MCF 10A (cell line): ENCODE data around the gene SHISA5. TPM values are rescaled to one million over a fixed set of nuclear protein-coding genes. Genes with fewer than 3 reads are reported as not detected.

Experiments
- BruUV-seq: library from RNA; stranded (reverse); fragments of 400-500 nt; replicated peaks from 2 replicates; lab custom pipeline; 2021; lab: Mats Ljungman, UMichigan
- CTCF ChIA-PET: fragments of 300-600 bp; sonication (Branson Sonifier 250); formaldehyde crosslinking; extraction: SDS; loops from one replicate; lab custom pipeline; 2021; ENCODE audit warnings: antibody characterized with exemption, inconsistent platforms; lab: Yijun Ruan, JAX
- POLR2A ChIA-PET: fragments of 300-600, 350-650 bp; sonication (Branson Sonifier 250); formaldehyde crosslinking; extraction: SDS; loops from one replicate; lab custom pipeline; 2020; ENCODE audit warnings: antibody characterized with exemption, inconsistent platforms; lab: Yijun Ruan, JAX
- DNase-seq: peaks from one replicate; pipeline ENCODE4 v3.0.0-alpha.2; 2018; ENCODE audit not compliant: unreplicated experiment
- H3K27ac Mint-ChIP-seq: one replicate; pipeline ENCODE4 v1.8.0; 2022; ENCODE audit warnings: mild to moderate bottlenecking, low read depth, mixed read lengths; ENCODE audit not compliant: unreplicated experiment
- H3K27me3 Mint-ChIP-seq: one replicate; pipeline ENCODE4 v1.8.0; 2022; ENCODE audit warnings: mixed read lengths; ENCODE audit not compliant: insufficient read depth, unreplicated experiment
- H3K36me3 Mint-ChIP-seq: one replicate; pipeline ENCODE4 v1.8.0; 2022; ENCODE audit warnings: mild to moderate bottlenecking, moderate library complexity, mixed read lengths; ENCODE audit not compliant: insufficient read depth, unreplicated experiment
- H3K4me1 Mint-ChIP-seq: one replicate; pipeline ENCODE4 v1.8.0; 2022; ENCODE audit warnings: mixed read lengths; ENCODE audit not compliant: insufficient read depth, unreplicated experiment
- H3K4me3 Mint-ChIP-seq: one replicate; pipeline ENCODE4 v1.8.0; 2022; ENCODE audit warnings: mild to moderate bottlenecking, moderate library complexity, mixed read lengths; ENCODE audit not compliant: unreplicated experiment
- H3K9me3 Mint-ChIP-seq: one replicate; pipeline ENCODE4 v1.8.0; 2022; ENCODE audit warnings: mixed read lengths; ENCODE audit not compliant: unreplicated experiment
- intact Hi-C: fragments of 100-400 bp; cut with micrococcal nuclease; formaldehyde crosslinking; loops from 2 replicates; pipeline ENCODE4 v1.14.1; 2022
- total RNA-seq: library from RNA; stranded (reverse); gene quantifications from 2 replicates; pipeline ENCODE4 v1.2.3, GENCODE V29; 2022
- TF ChIP-seq, protein P1 (sequence below): fragments of 200-600 bp; IDR thresholded peaks from one replicate; pipeline ENCODE4 v1.8.0; 2022; ENCODE audit warnings: antibody characterized with exemption, mild to moderate bottlenecking; ENCODE audit not compliant: unreplicated experiment

SHISA5 gene
- total RNA-seq, 1 experiment from 2014 or later, result 131 TPM

DNA sequence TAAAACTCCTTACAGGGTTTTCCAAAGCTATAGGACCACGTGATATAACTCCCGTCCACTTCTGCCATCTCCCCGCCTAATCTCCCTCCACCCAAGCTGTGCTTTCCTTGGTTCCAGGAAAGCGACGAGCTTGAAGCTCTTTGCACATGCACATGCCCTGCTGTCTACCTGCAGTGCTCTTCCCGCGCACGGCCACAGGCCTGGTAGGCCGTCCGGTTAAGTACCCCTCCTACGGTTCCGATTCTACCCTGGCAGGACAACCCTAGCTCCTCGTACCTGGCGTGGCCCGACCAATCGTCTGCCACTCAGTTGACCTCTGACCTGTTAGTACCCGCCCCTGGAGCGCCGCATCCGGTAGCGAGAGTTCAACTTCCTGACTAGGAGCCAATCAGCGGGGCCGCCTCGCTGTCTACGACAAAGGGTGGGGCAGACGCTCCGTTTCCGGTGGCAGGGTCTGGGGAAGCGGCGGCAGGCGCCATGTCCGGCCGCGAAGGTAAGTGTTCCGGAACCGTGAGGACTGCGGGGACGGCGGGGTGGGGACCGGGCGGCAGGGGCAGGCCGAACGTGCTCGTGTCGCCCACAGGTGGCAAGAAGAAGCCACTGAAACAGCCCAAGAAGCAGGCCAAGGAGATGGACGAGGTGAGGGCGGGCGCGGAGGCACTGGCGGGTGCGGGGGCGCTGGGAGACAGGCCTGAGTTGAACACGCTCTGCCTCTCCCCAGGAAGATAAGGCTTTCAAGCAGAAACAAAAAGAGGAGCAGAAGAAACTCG, 64.0 kb downstream of the SHISA5 start, which contains the start of the genes CCDC51 and TMA7:
Gene CCDC51 (minus strand): TSS at position 300 of the 770 bp plus-strand sequence. CDS start 4,991 bp downstream, outside the sequence.
Gene TMA7 (plus strand): TSS at position 438 of the 770 bp plus-strand sequence. CDS start 40 bp downstream, at position 478.
- peaks cover 18% of the 10 kb centered on the region for H3K4me1 Mint-ChIP-seq
- POLR2A ChIA-PET, result interaction anchor here (0.6 to 3.6 kb wide), 63 partner anchors 7 to 911 kb away, joined by 3 to 95 read pairs (median 5); partner anchors contain the start of genes ARIH2, CDC25A, CELSR3 and DHX30

DNA sequence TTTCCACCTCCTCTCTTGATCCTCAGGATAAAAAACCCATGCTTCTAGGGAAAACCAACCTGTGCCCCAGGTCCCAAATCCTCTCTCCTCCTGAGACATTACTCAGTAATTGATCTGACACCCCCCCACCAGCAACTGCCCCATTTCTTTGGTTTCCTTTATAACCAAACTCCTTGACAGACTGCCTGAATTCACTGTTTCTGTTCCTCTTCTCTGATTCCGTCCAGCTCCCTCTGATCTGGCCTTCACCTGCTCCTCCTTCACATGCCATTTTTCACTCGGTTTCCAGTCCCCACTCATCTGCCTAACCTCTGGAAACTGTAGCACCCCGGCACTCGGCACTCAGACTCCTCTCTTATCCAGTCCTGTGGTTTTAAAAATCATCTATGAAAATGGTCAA, 66.2 kb downstream of the SHISA5 start:
- CTCF ChIA-PET, result interaction anchor here (0.6 to 10.7 kb wide), 5 partner anchors 8 to 324 kb away, joined by 5 to 647 read pairs (median 80); partner anchors contain the start of gene ATRIP
- Mint-ChIP-seq H3K9me3 (no peaks in the 10 kb centered on the region), H3K27ac (peak overlapping the region; percentile 35), H3K4me1 (peaks cover 33% of the 10 kb centered on the region), H3K36me3 (peaks cover 38% of the 10 kb centered on the region), H3K27me3 (no peaks in the 10 kb centered on the region), H3K4me3 (no peak overlapping the region)
- TF ChIP-seq, protein P1, sequence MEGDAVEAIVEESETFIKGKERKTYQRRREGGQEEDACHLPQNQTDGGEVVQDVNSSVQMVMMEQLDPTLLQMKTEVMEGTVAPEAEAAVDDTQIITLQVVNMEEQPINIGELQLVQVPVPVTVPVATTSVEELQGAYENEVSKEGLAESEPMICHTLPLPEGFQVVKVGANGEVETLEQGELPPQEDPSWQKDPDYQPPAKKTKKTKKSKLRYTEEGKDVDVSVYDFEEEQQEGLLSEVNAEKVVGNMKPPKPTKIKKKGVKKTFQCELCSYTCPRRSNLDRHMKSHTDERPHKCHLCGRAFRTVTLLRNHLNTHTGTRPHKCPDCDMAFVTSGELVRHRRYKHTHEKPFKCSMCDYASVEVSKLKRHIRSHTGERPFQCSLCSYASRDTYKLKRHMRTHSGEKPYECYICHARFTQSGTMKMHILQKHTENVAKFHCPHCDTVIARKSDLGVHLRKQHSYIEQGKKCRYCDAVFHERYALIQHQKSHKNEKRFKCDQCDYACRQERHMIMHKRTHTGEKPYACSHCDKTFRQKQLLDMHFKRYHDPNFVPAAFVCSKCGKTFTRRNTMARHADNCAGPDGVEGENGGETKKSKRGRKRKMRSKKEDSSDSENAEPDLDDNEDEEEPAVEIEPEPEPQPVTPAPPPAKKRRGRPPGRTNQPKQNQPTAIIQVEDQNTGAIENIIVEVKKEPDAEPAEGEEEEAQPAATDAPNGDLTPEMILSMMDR, result no peak
- intact Hi-C loops, result no loop called here
- POLR2A ChIA-PET, result interaction anchor here (0.6 to 20.2 kb wide), 2 partner anchors 29 to 237 kb away, joined by 3 to 749 read pairs; no protein-coding TSS in a partner anchor
- BruUV-seq, result no TSS peak
- DNase-seq, result no peak

More for the DNA sequence above, 64.0 kb downstream of the SHISA5 start, which contains the start of the genes CCDC51 and TMA7:
- Mint-ChIP-seq H3K27ac (peak within 1 kb of the TSS; percentile 77), H3K9me3 (no peaks in the 10 kb centered on the region), H3K27me3 (no peaks in the 10 kb centered on the region), H3K36me3 (peaks cover 46% of the 10 kb centered on the region), H3K4me3 (peak within 1 kb of the TSS; percentile 88)
- DNase-seq, result peak; percentile 98
- intact Hi-C loops, result no loop called here
- BruUV-seq, result no TSS peak
- TF ChIP-seq, protein P1, result no peak
- CTCF ChIA-PET, result interaction anchor here (0.6 to 10.7 kb wide), 18 partner anchors 13 to 377 kb away, joined by 3 to 647 read pairs (median 4); no protein-coding TSS in a partner anchor

DNA sequence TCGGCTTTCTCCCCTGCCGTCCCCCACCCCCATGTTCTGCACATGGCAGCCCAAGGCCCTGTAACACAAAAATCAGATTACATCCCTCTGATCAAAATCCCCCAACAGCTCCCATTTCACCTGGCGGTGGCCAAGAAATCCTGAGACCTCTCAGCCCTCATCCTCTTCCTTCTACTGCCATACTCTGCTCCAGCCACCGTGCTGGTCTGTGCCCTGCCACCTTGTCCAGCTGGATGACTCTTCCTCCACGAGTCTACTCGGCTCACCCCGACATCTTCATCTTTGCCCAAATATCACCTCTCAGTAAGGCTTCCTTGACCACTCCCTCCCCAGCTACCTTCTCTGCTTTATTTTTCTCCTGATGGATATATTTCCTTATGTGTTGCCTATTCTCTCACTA, 67.1 kb downstream of the SHISA5 start:
- intact Hi-C loops, result loop anchor here (1.0 kb wide), 4 partner anchors 36 to 243 kb away; no protein-coding TSS in a partner anchor
- peaks cover 38% of the 10 kb centered on the region for H3K36me3 Mint-ChIP-seq
- no peak overlapping the region for H3K27ac Mint-ChIP-seq
- H3K4me1 Mint-ChIP-seq, result peaks cover 41% of the 10 kb centered on the region
- H3K4me3 Mint-ChIP-seq, result no peak overlapping the region
- no TSS peak for BruUV-seq
- no peaks in the 10 kb centered on the region for H3K9me3 Mint-ChIP-seq
- TF ChIP-seq, protein P1, result no peak
- no peak for DNase-seq
- H3K27me3 Mint-ChIP-seq, result no peaks in the 10 kb centered on the region
- ChIA-PET CTCF (interaction anchor here (0.7 to 10.7 kb wide), 55 partner anchors 9 to 474 kb away, joined by 3 to 647 read pairs (median 8); partner anchors contain the start of genes ATRIP, CDC25A, NME6 and UCN2), POLR2A (interaction anchor here (0.6 to 20.2 kb wide), 11 partner anchors 9 to 249 kb away, joined by 3 to 749 read pairs (median 6); partner anchors contain the start of genes ATRIP, CDC25A and PFKFB4)
